Activated CD8-positive, alpha-beta memory T cell treated with anti-CD3 and anti-CD28 coated beads for 48 hours (primary cell): ENCODE measurements around the gene LAMC3.
"Not testable (repeated sequence)": the region's sequence is repeated elsewhere in the genome, so short reads cannot be mapped to it uniquely, and the experiment has no call there.

Source experiments
- DNase-seq, 3 experiments: peaks; one replicate each; pipeline ENCODE4 v3.0.0-alpha.2; 2020; ENCODE audit warnings: low read depth in 2 of 3, low spot score in 2 of 3

The LAMC3 gene

GRCh38 chr9:131028221-131028884 is 19.4 kb downstream of the LAMC3 start:
- DNase-seq, result no peak

GRCh38 chr9:131028931-131029573 is 20.1 kb downstream of the LAMC3 start:
- no peak for DNase-seq

- no peak for DNase-seq
Measured at GRCh38 chr9:131029574-131029952, 20.6 kb downstream of the LAMC3 start.

- DNase-seq, result no peak
Measured at GRCh38 chr9:131030239-131031004, 21.4 kb downstream of the LAMC3 start.

GRCh38 chr9:131031005-131031641 is 22.1 kb downstream of the LAMC3 start:
- no peak for DNase-seq

- DNase-seq, result no peak
Measured at GRCh38 chr9:131031642-131032005, 22.6 kb downstream of the LAMC3 start.

- no peak for DNase-seq
Measured at GRCh38 chr9:131032384-131032783, 23.4 kb downstream of the LAMC3 start.

- no peak for DNase-seq
Measured at GRCh38 chr9:131033269-131034224, 24.6 kb downstream of the LAMC3 start.

GRCh38 chr9:131034268-131034667 is 25.3 kb downstream of the LAMC3 start:
- DNase-seq, result no peak

GRCh38 chr9:131034749-131035148 is 25.8 kb downstream of the LAMC3 start:
- DNase-seq, result not testable (repeated sequence)

GRCh38 chr9:131035548-131035947 is 26.6 kb downstream of the LAMC3 start:
- no peak for DNase-seq

GRCh38 chr9:131036071-131036470 is 27.1 kb downstream of the LAMC3 start:
- DNase-seq, result no peak

GRCh38 chr9:131036529-131037334 is 27.8 kb downstream of the LAMC3 start:
- no peak for DNase-seq

- DNase-seq, result no peak
Measured at GRCh38 chr9:131037335-131038255, 28.6 kb downstream of the LAMC3 start.

GRCh38 chr9:131038256-131039128 is 29.5 kb downstream of the LAMC3 start:
- DNase-seq, result no peak

GRCh38 chr9:131039129-131039954 is 30.4 kb downstream of the LAMC3 start:
- DNase-seq, result no peak

GRCh38 chr9:131042666-131043065 is 33.7 kb downstream of the LAMC3 start:
- DNase-seq, result no peak
